HEK293 (cell line): ENCODE results near the gene S100A16.

Source experiments
- CTCF ChIA-PET: fragments of 350-600 bp; formaldehyde crosslinking; extraction: SDS; loops from one replicate; lab custom pipeline; 2021; ENCODE audit warnings: antibody characterized with exemption; lab: Yijun Ruan, JAX
- POLR2A ChIA-PET: fragments of 300-600 bp; formaldehyde crosslinking; extraction: SDS; loops from one replicate; lab custom pipeline; 2020; ENCODE audit warnings: antibody characterized with exemption, inconsistent platforms; lab: Yijun Ruan, JAX
- H3K27ac ChIP-seq: fragments of 200-500 bp; sonication (Bioruptor generic); 2 replicates; pipeline ENCODE4 v1.5.1; 2014; ENCODE audit warnings: low read depth, low read length, control low read depth, inconsistent platforms; ENCODE audit errors: extremely low read depth
- H3K36me3 ChIP-seq, 2 experiments: fragments of 200-500 bp in 1 of 2; sonication (Bioruptor generic) in 1 of 2; 1 replicate in 1 of 2; 2 replicates in 1 of 2; pipeline ENCODE4 v1.5.1; 2014 to 2017; ENCODE audit warnings: inconsistent platforms in 2 of 2, low read length in 2 of 2; ENCODE audit not compliant: control insufficient read depth in 2 of 2, insufficient read depth in 1 of 2
- H3K4me1 ChIP-seq: fragments of 200-500 bp; sonication (Bioruptor generic); 2 replicates; pipeline ENCODE4 v1.5.1; 2014; ENCODE audit warnings: mild to moderate bottlenecking, low read length, inconsistent platforms; ENCODE audit not compliant: control insufficient read depth, insufficient read depth
- H3K4me3 ChIP-seq: 2 replicates; pipeline ENCODE4 v1.5.1; 2011; ENCODE audit warnings: low read depth, mild to moderate bottlenecking, control low read depth, low read length, moderate library complexity
- H3K9me3 ChIP-seq: fragments of 200-500 bp; sonication (Bioruptor generic); 2 replicates; pipeline ENCODE4 v1.5.1; 2014; ENCODE audit warnings: low read depth, low read length, inconsistent platforms; ENCODE audit not compliant: control insufficient read depth, insufficient read depth
- AEBP2 ChIP-seq: fragments of 450-650 bp; formaldehyde crosslinking; IDR thresholded peaks from 2 replicates; pipeline ENCODE4 v1.5.1; 2016; ENCODE audit warnings: missing biosample characterization, missing genetic modification characterization, borderline replicate concordance
- KLF16 ChIP-seq: fragments of 450-650 bp; formaldehyde crosslinking; IDR thresholded peaks from 2 replicates; pipeline ENCODE4 v1.5.1; 2017; ENCODE audit warnings: missing biosample characterization, missing genetic modification characterization
- SP3 ChIP-seq: fragments of 450-650 bp; formaldehyde crosslinking; IDR thresholded peaks from 2 replicates; pipeline ENCODE4 v1.5.1; 2016; ENCODE audit warnings: missing biosample characterization, missing genetic modification characterization
- ZFP41 ChIP-seq: fragments of 450-650 bp; formaldehyde crosslinking; IDR thresholded peaks from 2 replicates; pipeline ENCODE4 v1.5.1; 2016; ENCODE audit warnings: missing biosample characterization, missing genetic modification characterization, borderline replicate concordance
- ZIC2 ChIP-seq: fragments of 450-650 bp; formaldehyde crosslinking; IDR thresholded peaks from 2 replicates; pipeline ENCODE4 v1.5.1; 2016; ENCODE audit warnings: missing biosample characterization, missing genetic modification characterization
- ZNF140 ChIP-seq: fragments of 450-650 bp; formaldehyde crosslinking; IDR thresholded peaks from 2 replicates; pipeline ENCODE4 v1.5.1; 2016; ENCODE audit warnings: missing biosample characterization, missing genetic modification characterization
- ZNF174 ChIP-seq: fragments of 450-650 bp; formaldehyde crosslinking; IDR thresholded peaks from 2 replicates; pipeline ENCODE4 v1.5.0; 2017; ENCODE audit warnings: missing biosample characterization, mild to moderate bottlenecking, missing genetic modification characterization
- ZNF223 ChIP-seq: fragments of 450-650 bp; formaldehyde crosslinking; IDR thresholded peaks from 2 replicates; pipeline ENCODE4 v1.5.1; 2016; ENCODE audit warnings: missing biosample characterization, missing genetic modification characterization
- ZNF280D ChIP-seq: fragments of 450-650 bp; formaldehyde crosslinking; IDR thresholded peaks from 2 replicates; pipeline ENCODE4 v1.5.1; 2016; ENCODE audit warnings: missing biosample characterization, missing genetic modification characterization
- ZNF292 ChIP-seq: fragments of 450-650 bp; formaldehyde crosslinking; IDR thresholded peaks from 2 replicates; pipeline ENCODE4 v1.5.1; 2016; ENCODE audit warnings: low read depth, missing biosample characterization, missing genetic modification characterization, borderline replicate concordance
- ZNF48 ChIP-seq: fragments of 450-650 bp; formaldehyde crosslinking; IDR thresholded peaks from 2 replicates; pipeline ENCODE4 v1.5.1; 2016; ENCODE audit warnings: missing biosample characterization, missing genetic modification characterization
- ZNF518A ChIP-seq: fragments of 450-650 bp; formaldehyde crosslinking; conservative IDR thresholded peaks from 2 replicates; pipeline ENCODE4 v1.5.1; 2016; ENCODE audit warnings: low read depth, missing biosample characterization, missing genetic modification characterization
- ZNF621 ChIP-seq: fragments of 450-650 bp; formaldehyde crosslinking; IDR thresholded peaks from 2 replicates; pipeline ENCODE4 v1.5.1; 2017; ENCODE audit warnings: missing biosample characterization, missing genetic modification characterization
- ZNF626 ChIP-seq: fragments of 450-650 bp; sonication (Bioruptor Pico); formaldehyde crosslinking; IDR thresholded peaks from 2 replicates; pipeline ENCODE4 v1.5.1; 2018; ENCODE audit warnings: missing biosample characterization, missing genetic modification characterization, inconsistent platforms
- ZNF645 ChIP-seq: fragments of 450-650 bp; formaldehyde crosslinking; IDR thresholded peaks from 2 replicates; pipeline ENCODE4; 2016; ENCODE audit warnings: missing biosample characterization, missing genetic modification characterization
- ZNF664 ChIP-seq: fragments of 450-650 bp; formaldehyde crosslinking; IDR thresholded peaks from 2 replicates; pipeline ENCODE4 v1.5.1; 2016; ENCODE audit warnings: missing biosample characterization, missing genetic modification characterization
- ZNF701 ChIP-seq: fragments of 450-650 bp; formaldehyde crosslinking; IDR thresholded peaks from 2 replicates; pipeline ENCODE4 v1.5.1; 2016; ENCODE audit warnings: missing biosample characterization, missing genetic modification characterization
- ZNF707 ChIP-seq: fragments of 450-650 bp; formaldehyde crosslinking; IDR thresholded peaks from 2 replicates; pipeline ENCODE4 v1.5.1; 2016; ENCODE audit warnings: missing biosample characterization, missing genetic modification characterization
- ZNF768 ChIP-seq: fragments of 450-650 bp; formaldehyde crosslinking; IDR thresholded peaks from 2 replicates; pipeline ENCODE4 v1.5.1; 2018; ENCODE audit warnings: missing biosample characterization, mild to moderate bottlenecking, missing genetic modification characterization
- ZNF791 ChIP-seq: fragments of 450-650 bp; formaldehyde crosslinking; IDR thresholded peaks from 2 replicates; pipeline ENCODE4 v1.5.1; 2016; ENCODE audit warnings: missing biosample characterization, missing genetic modification characterization
- ZSCAN4 ChIP-seq: fragments of 450-650 bp; formaldehyde crosslinking; IDR thresholded peaks from 2 replicates; pipeline ENCODE4 v1.5.1; 2017; ENCODE audit warnings: missing biosample characterization, missing genetic modification characterization

The S100A16 gene

GRCh38 chr1:153624965-153625611 is 12.2 kb upstream of the S100A16 start:
- CTCF ChIA-PET = interaction anchor here (3.3 to 7.4 kb wide), 2 partner anchors 11 to 114 kb away, joined by 28 to 54 read pairs; partner anchors contain the start of genes S100A14 and S100A16
- Histone ChIP-seq H3K9me3 (no peaks in the 10 kb centered on the region), H3K4me3 (no peak overlapping the region), H3K36me3 (peaks cover 0 to 36% of the 10 kb centered on the region in 2 experiments; a peak in 2 of 3 replicates), H3K4me1 (0 out of 2 replicates have a peak, but pooled peaks cover 3% of the 10 kb centered on the region), H3K27ac (no peak overlapping the region)
- TF ChIP-seq ZNF707 (no peak), ZNF621 (no peak), AEBP2 (tag by site-specific recombination) (no peak), ZNF140 (tag by site-specific recombination) (no peak), ZNF626 (tag by site-specific recombination) (no peak), ZNF768 (tag by site-specific recombination) (no peak), KLF16 (no peak), ZNF48 (tag by site-specific recombination) (no peak), ZNF791 (tag by site-specific recombination) (no peak), ZIC2 (tag by site-specific recombination) (no peak), ZSCAN4 (tag by site-specific recombination) (no peak), ZNF174 (tag by site-specific recombination) (no peak), ZNF223 (tag by site-specific recombination) (no peak), ZNF664 (no peak), ZNF645 (tag by site-specific recombination) (no peak), ZFP41 (no peak), ZNF701 (no peak), ZNF280D (tag by site-specific recombination) (no peak)
- POLR2A ChIA-PET = interaction anchor here (2.3 to 3.3 kb wide), 2 partner anchors 9 to 16 kb away, joined by 10 to 12 read pairs; partner anchors contain the start of gene CHTOP

GRCh38 chr1:153623101-153623500 is 10.2 kb upstream of the S100A16 start:
- ChIA-PET CTCF (interaction anchor here (1.6 to 7.4 kb wide), 2 partner anchors 9 to 112 kb away, joined by 4 to 54 read pairs; no protein-coding TSS in a partner anchor), POLR2A (interaction anchor here (3.3 kb wide), 1 partner anchor 11 kb away, joined by 12 read pairs; the partner anchor contains the start of gene CHTOP)
- Histone ChIP-seq H3K36me3 (peaks cover 0 to 49% of the 10 kb centered on the region in 2 experiments; a peak in 2 of 3 replicates), H3K4me1 (0 out of 2 replicates have a peak, but pooled peaks cover 3% of the 10 kb centered on the region), H3K27ac (no peak overlapping the region), H3K9me3 (no peaks in the 10 kb centered on the region), H3K4me3 (no peak overlapping the region)
- TF ChIP-seq SP3 (tag by site-specific recombination) = no peak
- no peak for TF ChIP-seq ZNF518A
- TF ChIP-seq ZNF292 = no peak
